SK-MEL-5 (cell line): ENCODE data around the gene PPP1R27. TPM values are rescaled to one million over a fixed set of nuclear protein-coding genes. Genes with fewer than 3 reads are reported as not detected.

Experiments used
- DNase-seq: peaks from one replicate; pipeline ENCODE4 v3.0.0-alpha.2; 2016; ENCODE audit warnings: low read depth, low spot score
- in situ Hi-C: cut with HindIII; loops from 2 replicates; pipeline ENCODE4 v1.10.0; 2016; ENCODE audit warnings: low sequenced_read_pairs, high pct_unique_total_duplicates, low pct_unique_long_range_greater_than_20kb
- total RNA-seq: library from RNA; depleted of rRNA; stranded (reverse); fragments of >200 nt; shearing (Covaris generic); gene quantifications from 2 replicates; pipeline ENCODE4 v1.2.3, GENCODE V29; 2014

Gene PPP1R27
- total RNA-seq, 1 experiment from 2014 or later, result 0.63 TPM

DNA sequence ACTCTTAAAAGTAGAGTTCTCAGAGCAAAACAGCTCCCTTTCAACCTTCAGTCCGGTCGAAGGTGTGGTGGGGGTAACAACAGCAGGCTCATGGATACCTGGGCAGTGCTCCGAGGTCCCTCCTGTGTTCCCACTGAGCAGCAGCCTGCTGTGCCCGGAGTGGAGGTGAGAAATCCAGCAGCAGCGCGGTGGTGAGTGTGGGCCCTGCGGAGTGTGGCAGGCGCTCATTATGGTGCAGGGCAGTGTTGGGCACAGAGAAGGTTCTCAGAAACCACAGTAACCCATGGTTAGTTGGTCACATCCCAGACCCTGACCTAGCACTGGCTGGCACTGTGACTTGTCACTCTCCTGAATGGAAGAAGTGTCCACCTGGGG lies 30.5 kb upstream of the PPP1R27 start:
- DNase-seq, result no peak
- in situ Hi-C loops, result no loop called here

DNA sequence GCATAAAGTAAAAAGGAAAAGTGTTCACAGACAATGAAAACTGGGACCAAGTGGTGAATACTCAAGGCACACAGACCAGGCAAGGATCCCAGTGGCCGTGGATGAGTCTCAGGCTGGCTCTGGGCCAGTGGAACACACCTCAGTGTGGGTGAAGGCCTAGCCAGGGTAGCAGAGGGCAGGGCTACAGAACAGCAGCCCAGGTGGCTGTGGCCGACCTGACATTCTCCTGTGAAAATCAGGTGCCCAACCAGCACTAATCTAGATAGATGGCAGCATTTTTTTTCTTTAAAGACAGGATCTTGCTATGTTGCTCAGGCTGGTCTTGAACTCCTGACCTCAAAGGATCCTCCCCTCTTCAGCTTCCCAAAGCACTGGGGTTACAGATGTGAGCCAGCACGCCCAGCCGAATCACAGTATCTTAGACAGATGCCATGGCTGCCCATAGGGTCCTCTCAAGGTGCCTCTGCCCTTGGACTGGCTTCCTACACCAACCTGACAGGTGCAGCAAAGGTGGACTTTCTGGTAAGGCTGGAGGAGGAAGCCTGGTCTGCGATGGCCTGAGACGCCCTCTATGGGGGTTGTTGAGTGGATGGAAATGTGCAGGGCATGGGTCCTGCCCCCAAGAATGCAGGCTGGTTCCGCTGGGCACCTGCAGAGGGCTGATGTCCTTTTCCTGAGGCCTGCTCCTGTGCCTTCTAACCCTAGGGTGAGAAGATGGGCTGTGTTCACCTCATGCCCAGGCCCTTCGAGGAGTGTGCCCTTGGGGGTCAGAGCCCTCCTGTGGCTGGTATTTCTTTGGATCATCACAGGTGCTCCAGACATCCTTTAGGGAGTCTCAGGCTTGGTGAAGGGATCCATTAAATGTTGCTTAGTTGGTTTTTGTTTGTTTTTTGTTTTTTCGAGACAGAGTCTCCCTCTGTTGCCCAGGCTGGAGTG lies 29.3 kb upstream of the PPP1R27 start:
- DNase-seq, result peak; percentile 56
- in situ Hi-C loops, result no loop called here

DNA sequence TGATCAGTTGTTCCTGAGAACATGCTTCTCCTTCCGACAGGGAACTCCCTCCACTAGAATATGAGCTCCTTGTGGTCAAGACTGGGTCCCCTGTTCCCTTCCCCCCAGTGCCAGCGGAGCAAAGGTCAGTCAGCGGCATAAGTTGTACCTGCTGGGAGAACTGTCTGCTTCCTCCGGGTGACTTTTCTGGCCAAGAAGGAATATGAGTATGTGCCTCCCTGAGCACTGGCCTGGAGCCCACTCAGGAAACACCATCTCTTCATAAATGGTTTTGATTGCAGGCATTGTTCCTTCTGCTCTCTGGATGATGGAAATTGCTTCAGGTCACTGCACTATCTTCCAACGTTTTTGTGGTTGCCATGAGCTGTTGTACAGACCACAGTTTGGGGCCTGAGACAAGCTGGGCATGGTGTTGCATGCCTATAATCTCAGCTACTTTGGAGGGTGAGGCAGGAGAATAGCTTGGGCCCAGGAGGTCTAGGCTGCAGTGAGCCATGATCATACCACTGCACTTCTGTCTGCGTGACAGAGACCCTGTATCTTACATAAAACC lies 28.3 kb upstream of the PPP1R27 start:
- in situ Hi-C loops, result no loop called here
- no peak for DNase-seq

DNA sequence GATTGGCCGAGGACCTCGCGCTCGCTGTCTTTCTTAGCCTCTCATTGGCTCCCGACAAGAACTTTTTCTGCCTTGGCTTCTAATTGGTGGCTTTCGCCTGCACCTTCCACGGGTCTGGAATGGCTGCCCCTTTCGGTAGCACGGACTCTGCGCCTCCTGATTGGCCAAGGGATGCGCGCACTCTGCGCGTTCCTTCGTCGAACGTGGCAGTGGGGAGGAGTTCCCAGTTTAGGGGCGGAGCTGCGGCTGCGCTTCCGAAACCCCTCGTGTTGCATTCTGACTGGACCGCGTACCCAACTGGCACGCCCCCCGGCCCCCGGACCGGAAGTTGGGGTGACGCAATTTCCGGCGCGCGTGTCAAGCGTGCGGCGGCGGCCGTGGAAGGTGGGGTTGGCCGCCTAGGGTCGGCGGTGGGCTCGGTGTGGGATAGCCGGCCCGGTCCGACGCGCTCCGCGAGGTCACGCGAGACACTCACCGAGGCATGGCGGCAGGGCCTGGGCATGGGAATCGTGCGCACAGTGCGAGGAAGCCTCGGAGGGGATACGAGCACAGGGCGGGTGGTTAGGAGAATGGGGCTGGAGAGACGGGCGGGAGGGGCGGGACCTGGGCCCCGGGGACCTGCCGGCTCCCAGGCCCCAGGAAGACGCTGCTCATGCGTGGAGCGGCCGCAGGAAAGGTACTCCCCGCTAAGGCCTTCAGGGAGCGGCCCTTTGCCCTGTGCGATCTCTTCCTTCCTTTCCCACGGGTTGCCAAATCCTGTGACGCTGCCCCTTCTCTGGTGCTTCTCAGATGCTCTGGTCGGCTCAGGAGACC lies 26.1 kb upstream of the PPP1R27 start:
- in situ Hi-C loops, result no loop called here
- peak; percentile 100 for DNase-seq

DNA sequence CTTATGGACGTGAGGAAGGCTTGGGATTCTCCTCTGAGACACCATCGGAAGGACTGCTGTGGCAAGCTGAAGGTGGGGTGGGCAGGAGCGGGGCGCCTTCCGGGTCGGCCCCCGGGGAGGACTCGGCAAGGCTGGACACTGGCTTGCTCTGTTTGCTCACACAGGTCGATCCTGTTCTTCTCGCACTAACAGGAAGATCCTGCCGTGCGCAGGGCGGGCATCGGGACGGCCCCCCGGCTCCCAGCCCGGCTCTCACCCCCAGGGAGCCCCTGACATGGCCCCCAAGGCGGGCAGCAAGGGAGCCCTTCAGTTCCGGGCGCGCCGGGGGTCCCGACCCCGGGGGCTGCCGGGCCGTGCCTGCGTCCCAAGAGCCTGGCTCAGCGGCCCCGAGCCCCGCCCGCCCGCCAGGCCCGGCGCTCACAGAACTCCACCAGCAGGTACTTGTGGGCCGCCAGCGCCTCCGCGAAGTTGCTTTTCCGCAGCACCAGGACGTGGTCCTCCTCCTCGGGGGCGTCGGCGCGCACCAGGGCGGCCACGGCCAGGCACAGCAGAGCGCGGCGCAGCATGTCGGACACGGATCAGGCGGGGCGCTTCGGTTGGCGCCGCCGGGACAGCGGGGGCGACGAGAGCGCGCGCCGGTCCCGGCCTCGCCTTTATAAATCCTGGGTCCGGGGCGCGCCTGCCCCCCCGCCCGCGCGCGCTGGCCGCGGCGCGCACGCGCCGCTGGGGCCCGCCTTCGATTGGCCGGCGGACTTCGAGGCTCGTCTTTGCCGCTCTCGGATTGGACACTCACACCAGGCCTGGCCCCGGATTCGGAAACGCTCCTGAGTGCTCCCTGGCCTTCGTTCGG lies 25.3 kb upstream of the PPP1R27 start, which contains the start of gene P4HB:
Gene P4HB, minus strand, starts transcription at position 630 of the 850 bp plus-strand sequence. Its CDS starts 64 bp downstream, at position 566.
- in situ Hi-C loops, result no loop called here
- no peak for DNase-seq

DNA sequence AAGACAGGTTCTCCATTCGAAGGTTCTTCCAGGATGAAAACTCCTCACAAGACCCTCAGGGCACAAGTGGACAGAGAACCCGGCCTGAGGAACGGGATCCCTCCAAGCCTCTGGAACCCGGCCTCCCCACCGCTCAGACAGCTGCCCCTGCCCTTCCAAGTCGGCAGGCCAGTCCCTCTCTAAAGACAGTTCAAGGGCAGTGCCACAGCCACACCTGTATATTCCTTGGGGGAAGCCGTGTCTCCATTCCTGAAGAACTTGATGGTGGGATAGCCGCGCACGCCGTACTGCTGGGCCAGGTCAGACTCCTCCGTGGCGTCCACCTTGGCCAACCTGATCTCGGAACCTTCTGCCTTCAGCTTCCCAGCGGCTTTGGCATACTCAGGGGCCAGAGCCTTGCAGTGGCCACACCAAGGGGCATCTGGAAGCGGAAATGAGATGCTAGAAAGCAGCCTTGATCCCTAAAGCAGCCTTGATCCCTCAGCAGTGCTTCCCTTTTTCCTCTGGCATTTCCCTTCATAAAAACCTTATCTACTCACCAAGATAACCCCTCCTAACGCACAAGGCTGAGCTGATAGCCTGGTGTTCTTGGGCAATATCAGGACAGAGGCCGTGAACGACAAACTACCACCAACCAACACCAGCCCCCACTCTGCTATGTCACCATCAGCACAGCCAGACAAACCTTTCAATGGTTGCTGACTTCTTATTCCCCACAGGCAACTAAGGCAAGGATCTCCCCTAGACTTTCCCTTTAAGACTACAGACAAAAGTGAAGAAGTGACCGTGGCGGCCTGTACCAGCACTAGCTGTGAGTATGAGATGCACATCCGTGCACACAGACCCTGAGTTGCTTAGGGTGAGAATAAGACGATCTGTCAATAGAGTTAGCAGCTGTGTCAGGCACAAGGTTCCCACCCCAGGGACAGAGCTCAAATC lies 24.4 kb upstream of the PPP1R27 start:
- in situ Hi-C loops, result no loop called here
- DNase-seq, result peak; percentile 38

DNA sequence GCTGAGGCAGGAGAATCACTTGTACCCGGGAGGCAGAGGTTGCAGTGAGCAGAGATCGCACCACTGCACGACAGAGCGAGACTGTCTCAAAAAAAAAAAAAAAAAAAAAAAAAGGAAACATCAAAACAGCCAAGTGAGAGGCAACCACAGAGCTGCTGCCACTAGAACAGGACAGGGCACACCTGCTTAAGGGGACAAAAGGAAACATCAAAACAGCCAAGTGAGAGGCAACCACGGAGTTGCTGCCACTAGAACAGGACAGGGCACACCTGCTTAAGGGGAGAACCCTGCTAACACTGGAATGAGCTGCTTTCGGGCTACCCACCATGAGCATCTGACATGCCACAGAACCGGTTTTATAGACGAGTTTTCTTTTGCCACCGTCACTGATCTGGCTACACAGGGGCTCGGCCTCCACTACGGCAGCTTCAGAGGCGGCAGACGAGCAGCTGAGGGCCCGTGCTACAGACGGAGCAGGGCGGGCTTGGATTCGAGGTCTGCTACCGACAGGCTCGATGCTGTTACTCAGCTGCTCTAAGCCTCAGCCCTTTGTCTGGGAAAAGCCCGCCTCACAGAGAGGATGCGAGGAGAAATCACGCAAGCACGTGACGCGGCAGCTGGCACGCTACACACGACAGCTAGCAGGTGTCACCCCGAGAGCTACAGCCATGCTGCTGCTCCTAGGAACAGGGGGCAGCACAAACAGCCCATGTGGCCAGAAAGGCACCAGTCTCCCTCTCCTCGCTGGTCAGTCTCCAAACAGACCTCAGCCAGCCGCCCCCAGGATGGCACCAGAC lies 23.5 kb upstream of the PPP1R27 start:
- DNase-seq, result no peak
- in situ Hi-C loops, result no loop called here

DNA sequence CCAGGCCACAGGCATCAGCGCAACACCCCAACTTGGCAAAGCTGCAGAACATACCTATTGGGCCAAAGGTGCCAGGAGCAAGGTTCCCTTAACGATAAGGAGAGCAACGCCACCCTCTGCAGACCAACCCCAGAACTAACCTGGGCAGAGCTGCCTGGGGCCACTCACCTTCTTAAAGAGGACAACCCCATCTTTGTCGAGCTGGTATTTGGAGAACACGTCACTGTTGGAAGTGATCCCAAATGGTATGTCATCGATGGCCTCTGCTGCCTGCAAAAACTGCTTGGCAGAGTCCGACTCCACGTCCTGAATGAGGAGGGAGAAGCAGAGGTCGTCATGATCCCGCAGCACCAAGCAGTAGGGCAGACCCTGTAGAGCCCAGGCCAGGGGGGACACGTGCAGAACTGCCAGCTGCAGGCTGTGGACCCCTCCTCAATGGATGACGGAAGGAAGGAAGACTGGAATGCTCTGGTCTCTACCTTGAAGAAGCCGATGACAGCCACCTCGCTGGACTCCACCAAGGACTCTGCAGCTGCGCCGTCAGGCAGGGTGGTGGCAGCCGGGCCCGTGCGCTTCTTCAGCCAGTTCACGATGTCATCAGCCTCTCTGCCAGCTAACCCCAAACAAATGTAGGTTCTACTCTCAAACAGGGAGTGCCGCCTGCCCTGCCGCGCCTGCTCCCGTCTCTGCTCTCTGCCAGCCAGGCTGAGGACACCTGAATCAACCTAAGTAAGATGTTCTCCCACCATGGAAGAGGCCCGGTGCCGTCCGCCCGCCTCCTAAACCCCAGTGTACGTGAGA lies 20.3 kb upstream of the PPP1R27 start:
- in situ Hi-C loops, result no loop called here
- no peak for DNase-seq

DNA sequence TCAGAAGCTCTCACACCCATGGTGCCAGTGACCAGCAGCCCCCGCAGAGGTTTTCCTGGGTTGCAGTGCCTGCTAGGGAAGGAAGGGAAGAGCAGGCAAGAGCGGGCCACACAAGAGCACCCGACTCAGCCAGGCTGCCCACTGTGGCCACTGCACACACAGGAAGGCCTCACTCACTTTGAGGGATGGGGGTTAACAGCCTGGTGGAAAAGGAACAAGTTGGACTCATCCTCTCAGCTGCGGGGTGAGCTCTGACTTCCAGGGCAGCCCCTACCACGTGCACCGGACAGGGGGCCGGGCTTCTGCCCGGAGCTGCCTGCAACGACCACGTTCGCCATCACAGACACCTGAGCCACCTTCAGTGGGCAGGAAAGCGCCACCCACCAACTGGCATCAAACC lies 17.4 kb upstream of the PPP1R27 start:
- in situ Hi-C loops, result no loop called here

DNA sequence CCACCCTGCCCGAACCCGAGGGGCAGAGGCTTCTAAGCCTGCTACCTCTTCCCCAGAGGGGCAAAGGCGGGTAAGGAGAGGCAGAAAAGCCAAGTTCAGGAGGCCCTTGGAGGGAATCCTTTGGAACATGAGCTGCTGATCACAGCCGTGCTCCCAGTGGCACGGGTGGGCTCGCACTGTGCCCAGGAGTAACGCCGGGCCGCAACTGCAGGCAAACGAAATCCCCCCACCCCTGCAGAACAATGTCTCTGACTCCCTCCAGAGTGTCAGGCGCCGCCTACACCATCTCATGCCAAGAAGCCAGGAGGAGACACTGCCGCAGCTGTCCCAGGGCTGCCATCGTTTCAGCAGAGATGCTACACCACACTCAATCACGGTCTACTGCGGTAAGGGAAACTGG lies 16.6 kb upstream of the PPP1R27 start:
- in situ Hi-C loops, result no loop called here
- no peak for DNase-seq

More for the DNA sequence above, 17.4 kb upstream of the PPP1R27 start:
- DNase-seq, result no peak

DNA sequence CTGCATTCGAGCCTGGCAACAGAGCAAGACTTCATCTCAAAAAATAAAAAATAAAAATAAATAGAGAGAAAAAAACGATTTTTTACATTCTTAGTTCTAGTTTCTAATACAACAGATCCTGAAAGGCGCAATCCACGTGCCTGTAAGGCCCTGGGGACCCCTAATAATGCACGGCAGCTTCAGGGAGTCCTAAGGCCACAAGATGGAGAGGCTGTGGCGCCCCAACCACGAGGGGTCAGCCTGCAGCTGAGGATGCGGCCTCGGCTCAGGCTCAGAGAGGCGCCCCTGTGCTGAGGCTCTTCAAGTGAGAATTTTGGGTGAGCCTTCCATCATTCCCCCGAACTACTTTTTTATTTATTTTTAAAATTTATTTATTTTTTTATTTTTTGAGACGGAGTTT lies 14.6 kb upstream of the PPP1R27 start:
- DNase-seq, result no peak
- in situ Hi-C loops, result no loop called here

DNA sequence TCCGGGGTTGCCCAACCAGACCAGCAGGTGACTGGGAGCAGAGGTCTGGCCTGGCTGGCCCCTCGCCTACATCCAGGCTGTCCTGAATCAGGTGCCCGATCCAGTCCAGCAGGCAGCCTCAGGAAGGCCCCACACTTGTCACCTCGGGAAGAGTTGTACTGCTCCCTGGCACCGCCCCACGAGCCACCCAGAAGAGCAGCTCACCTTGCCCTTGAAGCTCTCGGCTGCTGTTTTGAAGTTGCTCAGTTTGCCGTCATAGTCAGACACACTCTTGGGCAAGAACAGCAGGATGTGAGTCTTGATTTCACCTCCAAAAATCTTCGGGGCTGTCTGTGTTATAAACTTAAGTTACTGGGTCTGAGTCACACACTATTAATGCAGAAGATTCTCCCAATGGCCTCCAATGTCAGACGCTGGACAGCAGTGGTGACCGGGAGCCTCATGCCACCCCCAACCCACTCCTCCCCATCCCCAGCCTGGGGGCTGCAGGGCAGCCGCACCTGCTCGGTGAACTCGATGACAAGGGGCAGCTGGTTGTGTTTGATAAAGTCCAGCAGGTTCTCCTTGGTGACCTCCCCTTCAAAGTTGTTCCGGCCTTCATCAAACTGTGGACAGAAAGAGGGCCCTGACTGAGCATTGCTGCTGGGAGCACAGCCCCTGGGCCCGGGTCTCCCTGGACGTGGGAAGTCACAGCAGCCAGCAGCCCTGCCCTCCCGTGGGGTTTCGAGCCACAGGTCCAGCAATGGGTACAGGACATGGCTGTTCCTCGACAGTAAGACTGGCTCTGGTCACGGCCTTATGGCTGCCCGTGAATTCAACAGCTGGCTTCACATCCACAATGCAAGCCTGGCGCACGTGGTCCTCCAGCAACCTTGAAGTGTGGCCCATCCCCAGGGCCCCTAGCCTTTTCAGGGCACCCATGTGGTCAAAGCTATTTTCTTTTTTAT lies 12.2 kb upstream of the PPP1R27 start:
- in situ Hi-C loops, result no loop called here
- DNase-seq, result no peak

DNA sequence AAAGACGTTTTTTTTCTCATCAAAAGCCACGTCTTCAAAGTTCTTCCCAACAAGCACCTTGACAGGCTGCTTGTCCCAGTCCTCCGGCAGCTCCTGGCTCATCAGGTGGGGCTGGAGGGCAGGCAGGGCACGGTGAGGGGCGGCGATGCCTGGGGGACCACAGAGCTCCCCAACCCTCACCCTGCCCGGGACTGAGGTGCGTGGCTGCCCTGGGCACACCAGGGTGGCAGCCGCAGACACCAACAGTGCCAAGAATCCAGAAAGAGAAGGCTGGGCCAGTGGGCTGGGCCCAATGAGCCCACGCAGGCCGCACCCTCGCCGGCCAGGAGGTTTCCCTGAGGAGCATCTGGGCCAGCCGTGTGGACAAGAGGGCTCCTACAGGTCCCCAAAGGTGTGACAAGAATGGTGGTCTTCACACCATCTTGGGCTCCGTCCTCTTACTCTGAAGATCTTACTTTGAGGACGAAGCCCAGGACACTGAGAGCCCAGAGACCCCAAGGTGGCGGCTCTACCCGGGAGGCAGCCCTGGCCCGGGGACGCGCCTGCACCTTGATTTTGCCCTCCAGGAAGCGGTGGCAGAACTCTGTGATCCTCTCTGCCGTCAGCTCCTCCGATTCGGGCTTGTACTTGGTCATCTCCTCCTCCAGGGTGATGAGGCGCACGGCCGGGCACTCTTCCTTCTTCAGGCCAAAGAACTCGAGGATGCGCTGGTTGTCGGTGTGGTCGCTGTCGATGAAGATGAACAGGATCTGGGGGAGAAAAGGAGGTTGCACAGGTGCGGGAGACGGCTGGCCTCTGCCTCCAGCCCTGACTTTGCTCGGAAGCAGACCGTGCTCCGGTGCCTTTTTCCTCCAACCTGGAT lies 11.3 kb upstream of the PPP1R27 start:
- no peak for DNase-seq
- in situ Hi-C loops, result no loop called here
